Large intestine (tissue), 3 donors: ENCODE data around the gene SLC49A4. TPM values are rescaled to one million over a fixed set of nuclear protein-coding genes. Genes with fewer than 3 reads are reported as not detected.

Experiments
- DNase-seq, 2 donors: peaks; one replicate each; pipeline versions ENCODE4 v3.0.0 to v3.0.0-alpha.2; 2013
- H3K27ac ChIP-seq: one replicate; pipeline ENCODE4 v1.5.1; 2013; ENCODE audit warnings: low read length
- H3K27me3 ChIP-seq: 2 replicates; pipeline ENCODE4 v1.6.1; 2013; ENCODE audit warnings: low read length; ENCODE audit not compliant: control insufficient read depth, insufficient read depth
- H3K36me3 ChIP-seq: 2 replicates; pipeline ENCODE4 v1.6.1; 2013; ENCODE audit warnings: low read length; ENCODE audit not compliant: control insufficient read depth, insufficient read depth
- H3K4me1 ChIP-seq: one replicate; pipeline ENCODE4 v1.6.1; 2013; ENCODE audit warnings: low read length; ENCODE audit not compliant: control insufficient read depth, insufficient read depth
- H3K4me3 ChIP-seq: one replicate; pipeline ENCODE4 v1.5.1; 2013; ENCODE audit warnings: low read length
- H3K9me3 ChIP-seq: one replicate; pipeline ENCODE4 v1.6.1; 2013; ENCODE audit warnings: mild to moderate bottlenecking, low read depth, low read length, moderate library complexity; ENCODE audit not compliant: control insufficient read depth
- WGBS: methylation state at CpG from one replicate; pipeline ENCODE4 v1.1.5; 2013; ENCODE audit warnings: low lambda C conversion rate; ENCODE audit not compliant: insufficient coverage; 5-methylcytosine and 5-hydroxymethylcytosine counted together
- polyA plus RNA-seq: library from polyadenylated mRNA; unstranded; fragments of 120-200 nt; gene quantifications from one replicate; pipeline ENCODE4 v1.2.1, GENCODE V29; 2013

The SLC49A4 gene
- polyA plus RNA-seq, 1 donor = 14.3 TPM

- WGBS = no CpG with 5 or more reads among the region's 4 CpGs
- Histone ChIP-seq H3K27ac (no peak overlapping the region), H3K4me3 (no peak overlapping the region)
Observed at GRCh38 chr3:122903171-122903570, 108.3 kb downstream of the SLC49A4 start.

GRCh38 chr3:122907471-122907870, 112.6 kb downstream of the SLC49A4 start:
- WGBS = no CpG with 5 or more reads among the region's 4 CpGs
- H3K4me3 ChIP-seq = no peak overlapping the region
- DNase-seq = no peak
- H3K4me1 ChIP-seq = peaks cover under 1% of the 10 kb centered on the region
- H3K36me3 ChIP-seq = no peaks in the 10 kb centered on the region
- no peak overlapping the region for H3K27ac ChIP-seq
- H3K9me3 ChIP-seq = no peaks in the 10 kb centered on the region
- peaks cover 6% of the 10 kb centered on the region for H3K27me3 ChIP-seq

More at GRCh38 chr3:122903171-122903570, 108.3 kb downstream of the SLC49A4 start:
- no peak for DNase-seq
- Histone ChIP-seq H3K27me3 (no peaks in the 10 kb centered on the region), H3K4me1 (no peaks in the 10 kb centered on the region), H3K36me3 (no peaks in the 10 kb centered on the region), H3K9me3 (no peaks in the 10 kb centered on the region)

- Histone ChIP-seq H3K27me3 (peaks cover 13% of the 10 kb centered on the region), H3K27ac (no peak overlapping the region), H3K4me1 (peaks cover 3% of the 10 kb centered on the region), H3K4me3 (no peak overlapping the region), H3K9me3 (peaks cover 4% of the 10 kb centered on the region), H3K36me3 (no peaks in the 10 kb centered on the region)
- DNase-seq = no peak
- WGBS = no CpG with 5 or more reads among the region's 3 CpGs
Observed at GRCh38 chr3:122908251-122908650, 113.4 kb downstream of the SLC49A4 start.

- WGBS = no CpG with 5 or more reads among the region's 16 CpGs
- no peaks in the 10 kb centered on the region for H3K36me3 ChIP-seq
- DNase-seq = no peak
Observed at GRCh38 chr3:122911901-122912300, 117.0 kb downstream of the SLC49A4 start.

GRCh38 chr3:122912772-122913538, 118.1 kb downstream of the SLC49A4 start:
- H3K4me3 ChIP-seq = peak overlapping the region; percentile 28
- H3K36me3 ChIP-seq = no peaks in the 10 kb centered on the region
- peaks cover 19% of the 10 kb centered on the region for H3K27me3 ChIP-seq
- no peak for DNase-seq
- peaks cover 7% of the 10 kb centered on the region for H3K9me3 ChIP-seq
- H3K27ac ChIP-seq = no peak overlapping the region
- H3K4me1 ChIP-seq = peaks cover 19% of the 10 kb centered on the region
- WGBS = no CpG with 5 or more reads among the region's 76 CpGs

More at GRCh38 chr3:122911901-122912300, 117.0 kb downstream of the SLC49A4 start:
- Histone ChIP-seq H3K27me3 (peaks cover 19% of the 10 kb centered on the region), H3K27ac (no peak overlapping the region), H3K4me1 (peaks cover 12% of the 10 kb centered on the region), H3K4me3 (no peak overlapping the region), H3K9me3 (peaks cover 7% of the 10 kb centered on the region)

- H3K9me3 ChIP-seq = peaks cover 7% of the 10 kb centered on the region
- H3K4me1 ChIP-seq = peaks cover 19% of the 10 kb centered on the region
- H3K4me3 ChIP-seq = peak overlapping the region; percentile 28
- no peak overlapping the region for H3K27ac ChIP-seq
- no peak for DNase-seq
- 80% methylated on average over 3 of the region's 33 CpGs for WGBS
- peaks cover 19% of the 10 kb centered on the region for H3K27me3 ChIP-seq
- no peaks in the 10 kb centered on the region for H3K36me3 ChIP-seq
Observed at GRCh38 chr3:122913539-122914100, 118.8 kb downstream of the SLC49A4 start.

GRCh38 chr3:122915300-122916055, 120.6 kb downstream of the SLC49A4 start:
- Histone ChIP-seq H3K4me1 (peaks cover 19% of the 10 kb centered on the region), H3K4me3 (no peak overlapping the region), H3K9me3 (peaks cover 7% of the 10 kb centered on the region), H3K27me3 (peaks cover 19% of the 10 kb centered on the region), H3K27ac (no peak overlapping the region), H3K36me3 (no peaks in the 10 kb centered on the region)
- no CpG with 5 or more reads among the region's 17 CpGs for WGBS
- DNase-seq = no peak

- Histone ChIP-seq H3K4me3 (no peak overlapping the region), H3K9me3 (peaks cover 7% of the 10 kb centered on the region), H3K4me1 (peaks cover 19% of the 10 kb centered on the region), H3K36me3 (no peaks in the 10 kb centered on the region), H3K27ac (no peak overlapping the region), H3K27me3 (peaks cover 24% of the 10 kb centered on the region)
- DNase-seq = no peak
- WGBS = no CpG with 5 or more reads among the region's 4 CpGs
Observed at GRCh38 chr3:122916084-122916483, 121.2 kb downstream of the SLC49A4 start.

- peaks cover 29% of the 10 kb centered on the region for H3K27me3 ChIP-seq
- H3K36me3 ChIP-seq = no peaks in the 10 kb centered on the region
Observed at GRCh38 chr3:122916580-122916979, 121.7 kb downstream of the SLC49A4 start.

GRCh38 chr3:122917412-122917811, 122.5 kb downstream of the SLC49A4 start:
- no CpG with 5 or more reads among the region's 4 CpGs for WGBS
- H3K27me3 ChIP-seq = peaks cover 31% of the 10 kb centered on the region
- no peaks in the 10 kb centered on the region for H3K36me3 ChIP-seq
- peak; percentile 61 to 79 for DNase-seq
- H3K27ac ChIP-seq = peak overlapping the region; percentile 58
- H3K4me3 ChIP-seq = no peak overlapping the region
- H3K9me3 ChIP-seq = peaks cover 7% of the 10 kb centered on the region
- H3K4me1 ChIP-seq = peaks cover 23% of the 10 kb centered on the region

More at GRCh38 chr3:122916580-122916979, 121.7 kb downstream of the SLC49A4 start:
- H3K9me3 ChIP-seq = peaks cover 7% of the 10 kb centered on the region
- no peak overlapping the region for H3K27ac ChIP-seq
- WGBS = no CpG with 5 or more reads among the region's 6 CpGs
- H3K4me3 ChIP-seq = no peak overlapping the region
- DNase-seq = no peak
- H3K4me1 ChIP-seq = peaks cover 19% of the 10 kb centered on the region
